Measurements from ENCODE around the gene FCN1. TPM values are rescaled to one million over a fixed set of nuclear protein-coding genes. Genes with fewer than 3 reads are reported as not detected.

Gene FCN1
- total RNA-seq = not detected in 2 replicates

GRCh38 chr9:134917431-134918373, at the start of gene FCN1:
FCN1 (minus strand) TSS chr9:134917912; CDS start chr9:134917871, 41 bp downstream.

GRCh38 chr9:134880484-134881312, 37.0 kb downstream of the FCN1 start, which contains the start of gene FCN2:
FCN2 (plus strand) TSS chr9:134880810; CDS start chr9:134880822, 12 bp downstream.

Small RNA genes lying within 50 kb of the gene (small RNA-seq; reads per million reads assigned to genes)
- not detected for gene AL603650.1

Other genes starting within 250 kb of the FCN1 start
- not detected in 2 replicates for gene FCN2, start 37.1 kb downstream of the FCN1 start, total RNA-seq
- gene OLFM1, start 169.8 kb upstream of the FCN1 start, total RNA-seq = 0.98 and 1.1 TPM in 2 replicates